HL-60 (cell line): ENCODE results near the gene ZNF618.

ENCODE experiments used
- CTCF ChIP-seq: IDR thresholded peaks from one replicate; pipeline ENCODE4 v1.5.1; 2011; ENCODE audit warnings: low read length, control low read depth, inconsistent platforms; ENCODE audit not compliant: insufficient read depth
- GABPA ChIP-seq: IDR thresholded peaks from 2 replicates; pipeline ENCODE4 v1.6.1; 2012; ENCODE audit warnings: low read depth
- POLR2AphosphoS5 ChIP-seq: IDR thresholded peaks from 2 replicates; pipeline ENCODE4 v1.6.1; 2012; ENCODE audit warnings: low read depth
- REST ChIP-seq: IDR thresholded peaks from 2 replicates; pipeline ENCODE4 v1.6.1; 2012; ENCODE audit warnings: low read depth; ENCODE audit not compliant: insufficient replicate concordance
- SPI1 ChIP-seq: IDR thresholded peaks from 2 replicates; pipeline ENCODE4 v1.6.1; 2012; ENCODE audit warnings: low read depth, mild to moderate bottlenecking, borderline replicate concordance

- TF ChIP-seq POLR2AphosphoS5 (no peak), CTCF (no peak), REST (no peak), GABPA (no peak), SPI1 (no peak)
Measured at GRCh38 chr9:114086009-114086408, 209.9 kb downstream of the ZNF618 start.
